ENCODE data around the gene TPRX2.
"Not testable (repeated sequence)": the region's sequence is repeated elsewhere in the genome, so short reads cannot be mapped to it uniquely, and the experiment has no call there.

DNA sequence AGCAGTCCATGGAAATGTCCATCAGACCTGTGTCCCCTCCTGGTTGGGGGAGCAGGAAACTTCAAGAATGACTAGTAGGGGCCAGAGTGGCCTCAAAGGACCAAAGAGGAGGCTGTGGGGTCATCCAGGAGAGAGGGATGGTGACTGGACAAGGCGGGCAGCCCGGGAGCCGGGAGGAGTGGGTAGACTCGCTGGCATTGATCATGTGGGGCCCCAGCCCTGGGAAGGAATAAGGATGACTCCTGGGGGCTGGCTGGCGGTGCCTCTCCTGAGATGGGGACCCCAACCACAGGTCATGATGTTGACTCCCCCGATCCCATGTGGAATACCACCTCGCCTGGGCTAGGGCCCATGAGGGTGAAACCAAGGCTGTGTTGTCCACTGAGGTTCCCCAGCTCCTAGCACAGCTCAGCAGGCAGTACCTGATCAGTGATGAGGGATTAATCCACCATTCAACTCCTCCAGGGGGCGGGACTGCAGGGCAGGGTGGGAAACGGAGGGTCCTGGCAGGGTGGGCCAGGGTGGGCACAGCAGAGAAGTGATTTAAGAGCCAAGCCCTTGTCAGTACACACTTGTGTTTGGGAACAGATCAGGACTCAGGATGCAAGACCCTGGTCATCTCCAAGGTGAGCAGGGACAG is at the start of gene TPRX2:
- not testable (repeated sequence) for TF ChIP-seq YY1, CBX5 (IDR thresholded peaks at IDR 0.05; ENCODE audit: low read depth, low read length)
- TF ChIP-seq, protein P1, sequence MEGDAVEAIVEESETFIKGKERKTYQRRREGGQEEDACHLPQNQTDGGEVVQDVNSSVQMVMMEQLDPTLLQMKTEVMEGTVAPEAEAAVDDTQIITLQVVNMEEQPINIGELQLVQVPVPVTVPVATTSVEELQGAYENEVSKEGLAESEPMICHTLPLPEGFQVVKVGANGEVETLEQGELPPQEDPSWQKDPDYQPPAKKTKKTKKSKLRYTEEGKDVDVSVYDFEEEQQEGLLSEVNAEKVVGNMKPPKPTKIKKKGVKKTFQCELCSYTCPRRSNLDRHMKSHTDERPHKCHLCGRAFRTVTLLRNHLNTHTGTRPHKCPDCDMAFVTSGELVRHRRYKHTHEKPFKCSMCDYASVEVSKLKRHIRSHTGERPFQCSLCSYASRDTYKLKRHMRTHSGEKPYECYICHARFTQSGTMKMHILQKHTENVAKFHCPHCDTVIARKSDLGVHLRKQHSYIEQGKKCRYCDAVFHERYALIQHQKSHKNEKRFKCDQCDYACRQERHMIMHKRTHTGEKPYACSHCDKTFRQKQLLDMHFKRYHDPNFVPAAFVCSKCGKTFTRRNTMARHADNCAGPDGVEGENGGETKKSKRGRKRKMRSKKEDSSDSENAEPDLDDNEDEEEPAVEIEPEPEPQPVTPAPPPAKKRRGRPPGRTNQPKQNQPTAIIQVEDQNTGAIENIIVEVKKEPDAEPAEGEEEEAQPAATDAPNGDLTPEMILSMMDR (IDR thresholded peaks at IDR 0.05; ENCODE audit: control extremely low read depth in 1 of 3, insufficient read depth in 1 of 3, low read depth in 1 of 3, low read length in 3 of 3), result not testable (repeated sequence)

All from H1 (cell line).